Activated naive CD8-positive, alpha-beta T cell treated with anti-CD3 and anti-CD28 coated beads for 36 hours (primary cell): Measurements from ENCODE around the gene MYO1A. TPM values are rescaled to one million over a fixed set of nuclear protein-coding genes. Genes with fewer than 3 reads are reported as not detected.

ENCODE experiments used
- DNase-seq: peaks from one replicate; pipeline ENCODE4 v3.0.0; 2021
- H3K27ac Mint-ChIP-seq: one replicate; pipeline ENCODE4 v1.8.0; 2022; ENCODE audit warnings: mild to moderate bottlenecking, moderate library complexity, mixed read lengths
- H3K27me3 Mint-ChIP-seq: one replicate; pipeline ENCODE4 v1.8.0; 2022; ENCODE audit warnings: mild to moderate bottlenecking, mixed read lengths
- H3K36me3 Mint-ChIP-seq: one replicate; pipeline ENCODE4 v1.8.0; 2021; ENCODE audit warnings: mild to moderate bottlenecking, mixed read lengths
- H3K4me1 Mint-ChIP-seq: one replicate; pipeline ENCODE4 v1.8.0; 2021; ENCODE audit warnings: mixed read lengths
- H3K4me3 Mint-ChIP-seq: one replicate; pipeline ENCODE4 v1.8.0; 2022; ENCODE audit warnings: mild to moderate bottlenecking, moderate library complexity, mixed read lengths
- H3K9me3 Mint-ChIP-seq: one replicate; pipeline ENCODE4 v1.8.0; 2022; ENCODE audit warnings: mixed read lengths
- total RNA-seq, 2 experiments: library from RNA; stranded (reverse); gene quantifications; one replicate each; pipeline ENCODE4 v1.2.3, GENCODE V29; 2021

MYO1A gene
- 1 to 10 TPM; 1.3 to 1.4 TPM for total RNA-seq

DNA sequence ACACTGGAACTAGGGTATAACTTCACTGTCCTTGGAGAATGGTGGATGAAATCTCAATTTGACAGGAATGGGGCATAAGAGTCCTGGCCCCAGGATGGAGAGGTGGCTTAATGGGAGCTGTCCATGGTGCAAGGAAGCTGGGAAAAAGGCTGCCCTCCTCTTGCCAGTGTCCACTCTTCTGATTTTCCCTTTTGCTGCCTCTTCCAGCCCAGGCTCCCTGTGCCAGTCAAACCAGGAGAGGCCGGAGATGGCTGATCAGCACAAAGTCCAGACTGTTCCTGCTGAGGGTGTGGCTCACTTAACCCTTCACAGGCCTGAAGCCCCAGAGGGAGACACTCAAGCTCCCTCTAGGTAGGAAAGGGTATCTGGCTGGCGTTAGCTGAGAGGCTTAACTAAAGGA lies at the start of gene MYO1A:
Gene MYO1A (minus strand): TSS at position 240 of the 400 bp plus-strand sequence. CDS start 1,806 bp downstream, outside the sequence.
- H3K27ac Mint-ChIP-seq = no peak within 1 kb of the TSS
- H3K27me3 Mint-ChIP-seq = no peaks in the 10 kb centered on the region
- peaks cover 37% of the 10 kb centered on the region for H3K4me1 Mint-ChIP-seq
- H3K36me3 Mint-ChIP-seq = peaks cover 18% of the 10 kb centered on the region
- no peak for DNase-seq
- no peaks in the 10 kb centered on the region for H3K9me3 Mint-ChIP-seq
- no peak within 1 kb of the TSS for H3K4me3 Mint-ChIP-seq

DNA sequence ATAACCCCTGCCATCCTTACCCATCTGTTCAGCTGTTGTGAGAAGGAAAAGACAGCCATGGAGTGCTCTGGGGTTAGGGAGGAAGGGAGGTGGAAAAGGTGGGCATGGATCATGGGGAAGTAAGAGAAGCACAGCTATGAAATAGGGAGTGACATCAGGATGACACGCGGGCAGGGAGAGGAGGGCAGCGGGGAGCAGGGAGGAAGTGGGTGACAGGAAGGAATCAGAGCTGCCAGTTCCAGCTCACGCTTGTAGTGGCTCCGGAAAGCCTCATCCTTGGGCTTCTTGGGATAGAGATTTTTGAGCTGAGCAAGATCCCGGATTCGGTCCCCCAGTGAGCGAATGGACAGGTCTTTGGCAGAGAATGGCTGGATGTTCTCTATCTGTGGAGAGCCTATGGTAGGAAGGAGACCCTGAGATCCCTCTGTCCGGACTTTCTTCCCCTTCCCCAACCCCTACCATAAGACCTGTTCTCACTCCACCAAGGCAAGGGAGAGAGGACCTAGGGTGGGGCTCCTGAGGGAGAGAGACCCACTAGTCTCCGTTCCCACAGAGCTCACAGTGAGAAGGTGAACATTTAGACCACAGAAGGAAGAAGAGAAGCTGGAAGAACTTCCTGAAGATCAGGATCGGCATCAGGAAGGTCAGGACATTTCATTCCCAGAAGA lies 49.3 kb upstream of the MYO1A start:
- Mint-ChIP-seq H3K4me1 (peaks cover 57% of the 10 kb centered on the region), H3K36me3 (peaks cover 48% of the 10 kb centered on the region), H3K9me3 (no peaks in the 10 kb centered on the region), H3K27me3 (no peaks in the 10 kb centered on the region), H3K4me3 (no peak overlapping the region), H3K27ac (peak overlapping the region; percentile 76)
- no peak for DNase-seq

DNA sequence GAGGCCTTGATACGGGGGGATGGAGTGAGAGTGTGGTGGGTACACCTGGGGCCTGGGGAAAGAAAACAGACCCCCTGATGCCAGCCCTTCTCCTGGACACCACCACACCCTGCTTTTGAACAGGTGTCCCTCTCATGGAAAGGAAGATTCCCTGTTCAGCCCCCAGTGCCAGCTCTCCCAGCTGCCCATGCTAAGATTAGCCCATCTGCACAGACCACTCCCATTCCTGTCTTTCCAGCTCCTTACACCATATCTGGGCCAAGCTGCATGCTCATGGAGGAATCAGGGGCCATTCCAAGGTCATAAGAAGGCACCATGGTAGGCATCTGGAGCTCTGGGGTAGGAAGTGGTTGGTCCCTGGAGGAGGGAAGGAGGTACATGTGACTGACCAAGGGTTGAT lies 48.6 kb upstream of the MYO1A start:
- H3K36me3 Mint-ChIP-seq = peaks cover 45% of the 10 kb centered on the region
- peaks cover 55% of the 10 kb centered on the region for H3K4me1 Mint-ChIP-seq
- peak overlapping the region; percentile 39 for H3K27ac Mint-ChIP-seq
- H3K27me3 Mint-ChIP-seq = no peaks in the 10 kb centered on the region
- no peak overlapping the region for H3K4me3 Mint-ChIP-seq
- no peak for DNase-seq
- H3K9me3 Mint-ChIP-seq = no peaks in the 10 kb centered on the region

- no peak overlapping the region for H3K27ac Mint-ChIP-seq
- H3K4me1 Mint-ChIP-seq = peaks cover 57% of the 10 kb centered on the region
- H3K4me3 Mint-ChIP-seq = no peak overlapping the region
- no peaks in the 10 kb centered on the region for H3K9me3 Mint-ChIP-seq
- no peak for DNase-seq
- peaks cover 48% of the 10 kb centered on the region for H3K36me3 Mint-ChIP-seq
- no peaks in the 10 kb centered on the region for H3K27me3 Mint-ChIP-seq
These were observed 47.6 kb upstream of the MYO1A start for GRCh38 chr12:57097554-57097835.

GRCh38 chr12:57096748-57097553 lies 47.0 kb upstream of the MYO1A start:
- no peak for DNase-seq
- H3K36me3 Mint-ChIP-seq = peaks cover 48% of the 10 kb centered on the region
- H3K4me1 Mint-ChIP-seq = peaks cover 57% of the 10 kb centered on the region
- H3K4me3 Mint-ChIP-seq = no peak overlapping the region
- peak overlapping the region; percentile 92 for H3K27ac Mint-ChIP-seq
- no peaks in the 10 kb centered on the region for H3K9me3 Mint-ChIP-seq
- H3K27me3 Mint-ChIP-seq = no peaks in the 10 kb centered on the region

- no peak for DNase-seq
- H3K27me3 Mint-ChIP-seq = no peaks in the 10 kb centered on the region
- H3K4me1 Mint-ChIP-seq = peaks cover 58% of the 10 kb centered on the region
- H3K9me3 Mint-ChIP-seq = no peaks in the 10 kb centered on the region
- peak overlapping the region; percentile 92 for H3K27ac Mint-ChIP-seq
- peaks cover 47% of the 10 kb centered on the region for H3K36me3 Mint-ChIP-seq
- no peak overlapping the region for H3K4me3 Mint-ChIP-seq
These were observed 46.2 kb upstream of the MYO1A start for GRCh38 chr12:57096099-57096572.

DNA sequence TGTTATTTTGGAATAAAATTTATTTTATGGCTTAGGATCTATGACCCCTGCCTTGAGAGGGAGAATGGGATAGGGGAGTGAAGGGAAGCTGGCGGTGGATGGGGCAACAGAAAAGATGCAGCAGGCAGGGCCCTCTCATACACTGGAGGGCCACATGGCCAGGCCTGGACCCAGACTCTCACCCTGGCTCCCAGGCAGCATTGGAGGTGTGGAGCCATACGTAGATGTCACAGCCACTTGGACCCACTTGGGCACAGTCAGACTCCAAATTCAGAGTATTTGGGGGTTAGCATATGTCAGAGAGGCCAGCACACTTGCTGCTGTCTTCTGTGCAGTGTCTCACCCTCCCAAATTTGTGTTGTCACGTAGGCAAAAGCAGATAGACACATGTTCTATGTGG lies 45.5 kb upstream of the MYO1A start:
- Mint-ChIP-seq H3K27me3 (no peaks in the 10 kb centered on the region), H3K4me1 (peaks cover 65% of the 10 kb centered on the region), H3K4me3 (no peak overlapping the region), H3K36me3 (peaks cover 54% of the 10 kb centered on the region), H3K27ac (peak overlapping the region; percentile 92), H3K9me3 (no peaks in the 10 kb centered on the region)
- no peak for DNase-seq

DNA sequence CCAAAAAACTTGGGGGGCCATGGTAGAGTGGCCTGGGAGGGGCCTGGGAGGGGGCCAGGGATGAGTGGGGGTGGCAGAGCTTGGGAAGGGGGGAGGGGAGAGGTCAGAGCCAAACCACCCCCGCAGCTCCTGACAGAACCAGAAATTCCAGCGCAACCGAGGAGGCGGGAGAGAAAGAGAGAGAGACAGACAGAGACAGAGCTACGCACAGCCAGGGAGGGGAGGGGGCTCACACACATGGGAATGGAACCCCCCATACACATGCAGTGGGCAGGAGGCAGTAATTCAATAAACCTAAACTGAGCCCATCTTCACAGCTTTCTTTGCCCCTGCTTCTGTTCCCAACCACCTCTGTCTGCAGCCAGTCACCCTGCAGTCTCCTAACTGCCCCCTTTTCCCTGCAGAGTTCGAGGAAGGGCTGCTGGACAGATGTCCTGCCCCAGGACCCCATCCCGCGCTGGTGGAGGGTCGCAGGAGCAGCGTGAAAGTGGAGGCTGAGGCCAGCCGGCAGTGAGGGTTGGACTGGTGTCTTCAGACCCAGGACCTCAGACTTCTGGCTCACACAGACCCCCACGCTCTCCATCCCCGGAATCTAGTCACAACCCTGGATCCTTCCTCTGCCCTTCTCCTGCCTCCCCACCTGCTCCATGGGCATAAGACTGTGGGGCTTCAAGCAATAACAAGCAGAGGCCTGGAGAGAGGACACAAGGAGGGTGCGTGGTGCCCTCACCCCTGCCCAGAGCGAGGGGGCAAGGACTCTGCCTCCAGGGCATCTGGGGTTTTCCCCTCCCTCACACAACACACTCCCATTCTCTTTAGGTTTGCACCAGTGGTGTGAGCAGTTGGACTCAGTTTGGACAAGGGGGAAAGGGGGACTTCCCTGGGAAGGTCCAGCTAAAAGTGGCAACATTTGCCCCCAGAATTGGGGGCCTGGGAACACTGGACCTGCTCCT lies 44.6 kb upstream of the MYO1A start:
- peaks cover 56% of the 10 kb centered on the region for H3K36me3 Mint-ChIP-seq
- no peak overlapping the region for H3K4me3 Mint-ChIP-seq
- H3K27ac Mint-ChIP-seq = peak overlapping the region; percentile 92

DNA sequence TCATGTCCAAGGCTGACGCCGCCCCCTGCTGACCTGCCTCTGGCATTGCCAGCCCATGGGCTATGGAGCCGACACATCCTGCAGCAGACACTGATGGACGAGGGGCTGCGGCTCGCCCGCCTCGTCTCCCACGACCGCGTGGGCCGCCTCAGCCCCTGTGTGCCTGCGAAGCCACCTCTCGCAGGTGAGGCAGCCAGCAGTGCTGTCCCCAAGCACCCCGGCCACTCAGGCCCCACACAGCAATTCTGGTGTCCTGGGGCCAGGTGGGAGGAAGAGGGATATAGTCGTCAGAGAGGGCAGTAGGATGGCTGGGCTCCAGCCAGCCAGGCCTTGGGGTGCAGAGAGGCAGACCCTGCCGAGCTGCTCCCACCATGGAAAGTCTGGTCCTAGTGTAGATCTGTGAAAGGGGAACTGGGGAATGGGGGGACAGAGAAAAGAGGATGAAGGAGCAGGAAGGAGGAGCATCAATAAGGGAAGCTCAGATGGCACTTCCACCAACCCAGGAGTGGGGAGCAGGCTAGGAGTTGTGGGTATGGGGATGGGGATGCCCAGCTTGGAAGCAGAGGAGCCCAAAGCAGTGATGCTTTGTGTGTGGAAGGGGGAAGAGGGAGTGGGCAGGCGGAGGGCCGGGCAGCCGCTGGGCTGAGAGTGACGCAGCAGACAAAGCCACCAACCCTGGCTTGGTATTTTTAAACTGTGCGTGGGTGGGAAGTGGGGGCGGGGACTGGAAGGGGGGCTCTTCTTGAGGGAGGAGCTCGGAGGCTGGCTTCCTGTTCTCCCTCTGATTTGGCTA lies 43.7 kb upstream of the MYO1A start:
- peak overlapping the region; percentile 92 for H3K27ac Mint-ChIP-seq
- H3K4me3 Mint-ChIP-seq = peak overlapping the region; percentile 97
- H3K9me3 Mint-ChIP-seq = no peaks in the 10 kb centered on the region
- H3K4me1 Mint-ChIP-seq = peaks cover 55% of the 10 kb centered on the region
- DNase-seq = peak; percentile 73
- H3K36me3 Mint-ChIP-seq = peaks cover 52% of the 10 kb centered on the region
- no peaks in the 10 kb centered on the region for H3K27me3 Mint-ChIP-seq

More for the DNA sequence above, 44.6 kb upstream of the MYO1A start:
- Mint-ChIP-seq H3K9me3 (no peaks in the 10 kb centered on the region), H3K27me3 (no peaks in the 10 kb centered on the region), H3K4me1 (peaks cover 61% of the 10 kb centered on the region)
- no peak for DNase-seq

DNA sequence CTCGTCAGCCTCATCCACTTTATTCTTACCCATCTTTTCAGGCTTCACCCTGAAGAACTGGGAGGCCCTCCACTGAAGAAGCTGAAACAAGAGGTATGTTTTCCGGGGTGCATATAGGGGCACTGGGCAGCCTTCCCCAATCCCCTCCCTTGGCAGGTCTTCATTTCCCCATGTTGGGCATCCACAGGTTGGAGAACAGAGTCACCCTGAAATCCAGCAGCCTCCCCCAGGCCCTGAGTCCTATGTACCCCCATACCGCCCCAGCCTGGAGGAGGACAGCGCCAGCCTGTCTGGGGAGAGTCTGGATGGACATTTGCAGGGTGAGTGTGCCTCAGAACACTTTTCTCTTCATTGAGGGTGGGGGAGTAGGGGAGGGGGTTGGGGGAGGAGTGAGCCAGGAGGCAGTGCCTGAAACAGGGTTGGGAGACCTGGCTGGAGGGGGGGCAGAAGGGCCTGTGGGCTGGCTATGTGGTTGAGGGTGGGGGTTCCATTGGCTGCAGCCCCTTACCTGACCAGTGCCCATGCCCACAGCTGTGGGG lies 43.0 kb upstream of the MYO1A start:
- no peaks in the 10 kb centered on the region for H3K9me3 Mint-ChIP-seq
- H3K36me3 Mint-ChIP-seq = peaks cover 52% of the 10 kb centered on the region
- peaks cover 55% of the 10 kb centered on the region for H3K4me1 Mint-ChIP-seq
- no peak for DNase-seq
- peak overlapping the region; percentile 92 for H3K27ac Mint-ChIP-seq
- peak overlapping the region; percentile 97 for H3K4me3 Mint-ChIP-seq
- H3K27me3 Mint-ChIP-seq = no peaks in the 10 kb centered on the region

- H3K36me3 Mint-ChIP-seq = peaks cover 52% of the 10 kb centered on the region
- H3K27me3 Mint-ChIP-seq = no peaks in the 10 kb centered on the region
- H3K4me1 Mint-ChIP-seq = peaks cover 55% of the 10 kb centered on the region
- H3K4me3 Mint-ChIP-seq = peak overlapping the region; percentile 97
- H3K9me3 Mint-ChIP-seq = no peaks in the 10 kb centered on the region
- peak overlapping the region; percentile 92 for H3K27ac Mint-ChIP-seq
- DNase-seq = no peak
These were observed 42.6 kb upstream of the MYO1A start for GRCh38 chr12:57092529-57092862.

GRCh38 chr12:57091638-57092528 lies 42.0 kb upstream of the MYO1A start:
- Mint-ChIP-seq H3K4me3 (peak overlapping the region; percentile 97), H3K4me1 (peaks cover 52% of the 10 kb centered on the region), H3K27ac (peak overlapping the region; percentile 92), H3K36me3 (peaks cover 48% of the 10 kb centered on the region), H3K9me3 (no peaks in the 10 kb centered on the region), H3K27me3 (no peaks in the 10 kb centered on the region)
- DNase-seq = no peak

- Mint-ChIP-seq H3K27ac (peak overlapping the region; percentile 79), H3K27me3 (no peaks in the 10 kb centered on the region), H3K4me1 (peaks cover 54% of the 10 kb centered on the region), H3K36me3 (peaks cover 41% of the 10 kb centered on the region), H3K4me3 (peak overlapping the region; percentile 97), H3K9me3 (no peaks in the 10 kb centered on the region)
- no peak for DNase-seq
These were observed 41.2 kb upstream of the MYO1A start for GRCh38 chr12:57090924-57091637.
